ENCODE data around the gene RPS13. TPM values are rescaled to one million over a fixed set of nuclear protein-coding genes. Genes with fewer than 3 reads are reported as not detected.
"Not testable (repeated sequence)": the region's sequence is repeated elsewhere in the genome, so short reads cannot be mapped to it uniquely, and the experiment has no call there.

Gene RPS13
- total RNA-seq, 2 experiments from 2014 or later: 683 to 883 TPM

- CTCF ChIA-PET: interaction anchor here (0.8 to 1.8 kb wide), 2 partner anchors 10 to 127 kb away, joined by 4 to 5 read pairs; no protein-coding TSS in a partner anchor
- H3K36me3 Mint-ChIP-seq: peaks cover 39% of the 10 kb centered on the region
- no peak for ATAC-seq
These were observed 4.0 kb downstream of the RPS13 start for GRCh38 chr11:17073370-17074027.

GRCh38 chr11:17067417-17067816, 10.1 kb downstream of the RPS13 start:
- CTCF ChIA-PET: no interaction called here
- no peak for DNase-seq
- Mint-ChIP-seq H3K27ac (no peak overlapping the region), H3K9me3 (ENCODE audit: low read depth) (no peaks in the 10 kb centered on the region), H3K27me3 (no peaks in the 10 kb centered on the region), H3K4me3 (no peak overlapping the region), H3K36me3 (peaks cover 2% of the 10 kb centered on the region), H3K4me1 (no peaks in the 10 kb centered on the region)
- no peak for ATAC-seq

More at GRCh38 chr11:17073370-17074027, 4.0 kb downstream of the RPS13 start:
- DNase-seq: no peak
- Mint-ChIP-seq H3K9me3 (ENCODE audit: low read depth) (no peaks in the 10 kb centered on the region), H3K4me3 (no peak overlapping the region), H3K27ac (peak overlapping the region; percentile 1), H3K4me1 (peaks cover 31% of the 10 kb centered on the region), H3K27me3 (no peaks in the 10 kb centered on the region)

GRCh38 chr11:17066691-17067090, 10.8 kb downstream of the RPS13 start:
- no peak overlapping the region for H3K4me3 Mint-ChIP-seq
- CTCF ChIA-PET: no interaction called here
- ATAC-seq (no peak), DNase-seq (no peak)
- peaks cover 2% of the 10 kb centered on the region for H3K36me3 Mint-ChIP-seq
- no peak overlapping the region for H3K27ac Mint-ChIP-seq
- H3K27me3 Mint-ChIP-seq: no peaks in the 10 kb centered on the region
- no peaks in the 10 kb centered on the region for H3K4me1 Mint-ChIP-seq
- H3K9me3 Mint-ChIP-seq (ENCODE audit: low read depth): no peaks in the 10 kb centered on the region

- Mint-ChIP-seq H3K4me3 (no peak overlapping the region), H3K27me3 (peaks cover 7% of the 10 kb centered on the region), H3K9me3 (ENCODE audit: low read depth) (no peaks in the 10 kb centered on the region), H3K27ac (no peak overlapping the region), H3K36me3 (no peaks in the 10 kb centered on the region), H3K4me1 (no peaks in the 10 kb centered on the region)
- ATAC-seq (peak; percentile 77), DNase-seq (peak; percentile 63)
- CTCF ChIA-PET: interaction anchor here (0.6 to 2.1 kb wide), 15 partner anchors 10 to 297 kb away, joined by 3 to 19 read pairs (median 5); partner anchors contain the start of gene RPS13
These were observed 14.1 kb downstream of the RPS13 start for GRCh38 chr11:17063171-17064002.

GRCh38 chr11:17051146-17051545, 26.3 kb downstream of the RPS13 start:
- DNase-seq; H3K9me3 Mint-ChIP-seq (ENCODE audit: low read depth); H3K4me1 Mint-ChIP-seq; CTCF ChIA-PET; H3K27ac Mint-ChIP-seq; H3K27me3 Mint-ChIP-seq; H3K4me3 Mint-ChIP-seq; ATAC-seq; H3K36me3 Mint-ChIP-seq: not testable (repeated sequence)

GRCh38 chr11:17048491-17048890, 29.0 kb downstream of the RPS13 start:
- not testable (repeated sequence) for H3K4me3 Mint-ChIP-seq; H3K9me3 Mint-ChIP-seq (ENCODE audit: low read depth); H3K27ac Mint-ChIP-seq; H3K4me1 Mint-ChIP-seq; ATAC-seq; DNase-seq; H3K36me3 Mint-ChIP-seq; H3K27me3 Mint-ChIP-seq
- CTCF ChIA-PET: interaction anchor here (0.9 kb wide), 1 partner anchor 102 kb away, joined by 3 read pairs; no protein-coding TSS in a partner anchor

GRCh38 chr11:17046690-17047089, 30.8 kb downstream of the RPS13 start:
- CTCF ChIA-PET: no interaction called here
- DNase-seq (no peak), ATAC-seq (no peak)
- Mint-ChIP-seq H3K27me3 (no peaks in the 10 kb centered on the region), H3K4me1 (no peaks in the 10 kb centered on the region), H3K4me3 (no peak overlapping the region), H3K27ac (no peak overlapping the region), H3K9me3 (ENCODE audit: low read depth) (peaks cover 1% of the 10 kb centered on the region), H3K36me3 (no peaks in the 10 kb centered on the region)

GRCh38 chr11:17036666-17037658, 40.5 kb downstream of the RPS13 start:
- DNase-seq (no peak), ATAC-seq (no peak)
- CTCF ChIA-PET: no interaction called here
- peaks cover 5% of the 10 kb centered on the region for H3K27me3 Mint-ChIP-seq
- peaks cover 9% of the 10 kb centered on the region for H3K9me3 Mint-ChIP-seq (ENCODE audit: low read depth)
- no peaks in the 10 kb centered on the region for H3K36me3 Mint-ChIP-seq
- H3K4me1 Mint-ChIP-seq: no peaks in the 10 kb centered on the region
- no peak overlapping the region for H3K27ac Mint-ChIP-seq
- no peak overlapping the region for H3K4me3 Mint-ChIP-seq

GRCh38 chr11:17034027-17034426, 43.4 kb downstream of the RPS13 start:
- ATAC-seq; H3K27ac Mint-ChIP-seq; H3K4me3 Mint-ChIP-seq; H3K4me1 Mint-ChIP-seq; H3K9me3 Mint-ChIP-seq (ENCODE audit: low read depth); CTCF ChIA-PET; H3K36me3 Mint-ChIP-seq; DNase-seq: not testable (repeated sequence)
- peaks cover 13% of the 10 kb centered on the region for H3K27me3 Mint-ChIP-seq

- Mint-ChIP-seq H3K4me3 (no peak overlapping the region), H3K27me3 (peaks cover 7% of the 10 kb centered on the region), H3K27ac (no peak overlapping the region), H3K36me3 (no peaks in the 10 kb centered on the region), H3K9me3 (ENCODE audit: low read depth) (no peaks in the 10 kb centered on the region), H3K4me1 (no peaks in the 10 kb centered on the region)
- ATAC-seq (no peak), DNase-seq (no peak)
- CTCF ChIA-PET: no interaction called here
These were observed 50.9 kb downstream of the RPS13 start for GRCh38 chr11:17026487-17027082.

- H3K27ac Mint-ChIP-seq: no peak overlapping the region
- H3K27me3 Mint-ChIP-seq: peaks cover 3% of the 10 kb centered on the region
- H3K4me3 Mint-ChIP-seq: no peak overlapping the region
- no peaks in the 10 kb centered on the region for H3K4me1 Mint-ChIP-seq
- DNase-seq (no peak), ATAC-seq (no peak)
- no peaks in the 10 kb centered on the region for H3K9me3 Mint-ChIP-seq (ENCODE audit: low read depth)
- CTCF ChIA-PET: no interaction called here
- H3K36me3 Mint-ChIP-seq: no peaks in the 10 kb centered on the region
These were observed 52.5 kb downstream of the RPS13 start for GRCh38 chr11:17024924-17025323.
